ENCODE results near the gene HDGF. TPM values are rescaled to one million over a fixed set of nuclear protein-coding genes. Genes with fewer than 3 reads are reported as not detected.

HDGF gene
- total RNA-seq, 1 donor from 2014 or later = 61.6 TPM

DNA sequence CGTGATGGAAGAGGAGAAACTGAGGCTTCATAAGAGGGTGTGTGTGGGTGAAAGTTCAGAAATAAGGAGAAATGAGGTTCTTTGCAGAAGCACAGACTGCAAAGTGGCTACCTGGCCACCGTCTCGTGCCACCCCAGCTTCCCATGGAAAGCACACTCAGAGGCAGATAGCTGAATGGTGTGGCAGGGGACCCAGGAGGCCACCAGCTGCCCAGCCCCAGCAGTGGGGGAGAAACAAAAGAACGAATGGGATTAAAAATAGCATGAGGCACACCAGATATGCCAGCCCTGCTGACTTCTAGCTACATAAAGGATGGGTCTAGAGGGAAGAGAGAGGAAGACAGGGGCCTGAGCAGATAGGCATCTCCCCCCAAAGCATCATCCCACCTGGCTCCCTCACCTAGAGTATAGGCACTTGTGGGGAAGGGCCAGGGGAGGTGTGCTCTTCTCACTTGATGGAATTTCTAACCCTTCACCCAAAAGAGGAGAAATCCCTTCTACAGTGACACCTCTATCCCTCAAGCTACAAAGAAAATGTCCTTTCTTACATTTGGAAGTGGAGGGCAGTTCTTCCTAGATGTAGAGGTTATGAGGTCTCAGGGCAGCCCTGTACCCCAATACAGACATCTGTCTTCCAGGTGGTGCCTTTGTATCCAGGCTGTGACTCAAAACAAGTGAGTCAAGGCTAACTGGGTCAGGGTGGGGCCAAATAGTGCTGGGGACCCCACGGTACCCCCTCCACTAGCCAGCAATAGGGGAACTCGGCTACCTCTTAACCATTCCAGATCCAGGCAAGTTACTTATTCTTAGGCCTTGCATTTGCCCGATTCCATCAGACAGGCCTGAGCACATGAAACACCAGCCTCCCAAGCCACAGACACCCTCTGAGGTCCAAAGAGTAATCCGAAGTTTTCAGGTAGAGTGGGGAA is 3.5 kb downstream of the HDGF start:
- peaks cover 11 to 21% (median 17%) of the 10 kb centered on the region in 3 donors for H3K36me3 ChIP-seq (ENCODE audit: control insufficient read depth in 3 of 3, insufficient read depth in 3 of 3, low read length in 3 of 3)
- H3K27me3 ChIP-seq (ENCODE audit: control insufficient read depth in 3 of 3, insufficient read depth in 3 of 3, low read length in 3 of 3) = no peaks in the 10 kb centered on the region
- peak overlapping the region; percentile 86 to 96 (median 95) for H3K9ac ChIP-seq (ENCODE audit: low read depth in 1 of 3, low read length in 3 of 3)
- H3K4me3 ChIP-seq (ENCODE audit: low read length in 3 of 3) = peak overlapping the region; percentile 88 to 93 (median 89)
- peak overlapping the region; percentile 100 for H3K27ac ChIP-seq (ENCODE audit: low read depth, low read length)
- peaks cover 58 to 63% (median 61%) of the 10 kb centered on the region in 3 donors for H3K4me1 ChIP-seq (ENCODE audit: control insufficient read depth in 3 of 3, insufficient read depth in 3 of 3, low read length in 3 of 3)
- no peaks in the 10 kb centered on the region for H3K9me3 ChIP-seq (ENCODE audit: control insufficient read depth in 3 of 3, low read length in 3 of 3)

DNA sequence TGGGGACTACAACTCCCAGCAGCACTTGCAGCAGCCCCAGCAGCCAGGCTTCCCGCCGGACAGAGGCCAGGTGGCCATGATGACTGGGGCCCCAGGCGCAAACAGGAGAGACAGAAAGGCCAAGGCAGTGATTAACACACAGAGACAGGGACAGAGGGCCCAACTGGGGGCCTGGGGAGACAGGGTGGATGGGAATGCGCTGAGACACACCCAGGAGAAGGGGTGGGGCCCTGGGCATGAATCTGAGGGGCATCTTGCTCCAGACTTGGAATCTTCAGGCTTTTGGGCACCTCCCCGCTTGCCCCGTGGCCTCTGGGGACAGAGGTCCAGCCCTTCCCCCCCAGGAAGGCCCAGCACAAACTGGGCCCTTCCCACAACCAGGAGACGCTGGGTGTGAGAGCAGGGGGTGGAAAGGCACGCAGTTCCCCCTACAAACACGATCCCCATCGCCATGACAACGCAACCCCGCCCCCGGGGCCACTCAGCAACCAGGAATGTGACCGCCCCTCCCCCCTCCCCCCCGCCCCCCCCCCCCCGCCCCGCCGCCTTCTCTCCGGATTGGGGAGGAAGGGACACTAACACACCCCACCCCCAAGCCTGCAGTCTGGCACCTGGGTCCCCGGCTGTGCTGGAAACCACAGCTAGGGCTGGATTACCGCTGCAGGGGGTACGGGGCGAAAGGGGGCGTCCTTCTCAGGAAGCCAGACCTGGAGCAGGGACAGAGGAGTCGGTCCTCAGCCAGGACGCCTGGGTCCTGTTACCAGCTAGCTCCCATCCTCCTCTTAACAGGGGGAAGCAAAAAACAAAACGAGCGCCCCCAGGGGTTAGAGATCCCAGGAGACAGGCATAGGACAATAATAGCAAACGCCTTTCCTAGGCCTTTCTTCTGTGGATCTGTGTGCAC is 4.5 kb downstream of the HDGF start:
- H3K4me1 ChIP-seq (ENCODE audit: control insufficient read depth in 3 of 3, insufficient read depth in 3 of 3, low read length in 3 of 3) = peaks cover 50 to 59% (median 53%) of the 10 kb centered on the region in 3 donors
- H3K27me3 ChIP-seq (ENCODE audit: control insufficient read depth in 3 of 3, insufficient read depth in 3 of 3, low read length in 3 of 3) = no peaks in the 10 kb centered on the region
- H3K27ac ChIP-seq (ENCODE audit: low read depth, low read length) = peak overlapping the region; percentile 100
- no peaks in the 10 kb centered on the region for H3K9me3 ChIP-seq (ENCODE audit: control insufficient read depth in 3 of 3, low read length in 3 of 3)
- H3K4me3 ChIP-seq (ENCODE audit: low read length in 3 of 3) = peak overlapping the region; percentile 89 to 93 (median 92)
- peak overlapping the region; percentile 94 to 100 (median 96) for H3K9ac ChIP-seq (ENCODE audit: low read depth in 1 of 3, low read length in 3 of 3)
- H3K36me3 ChIP-seq (ENCODE audit: control insufficient read depth in 3 of 3, insufficient read depth in 3 of 3, low read length in 3 of 3) = peaks cover 19 to 31% (median 20%) of the 10 kb centered on the region in 3 donors

DNA sequence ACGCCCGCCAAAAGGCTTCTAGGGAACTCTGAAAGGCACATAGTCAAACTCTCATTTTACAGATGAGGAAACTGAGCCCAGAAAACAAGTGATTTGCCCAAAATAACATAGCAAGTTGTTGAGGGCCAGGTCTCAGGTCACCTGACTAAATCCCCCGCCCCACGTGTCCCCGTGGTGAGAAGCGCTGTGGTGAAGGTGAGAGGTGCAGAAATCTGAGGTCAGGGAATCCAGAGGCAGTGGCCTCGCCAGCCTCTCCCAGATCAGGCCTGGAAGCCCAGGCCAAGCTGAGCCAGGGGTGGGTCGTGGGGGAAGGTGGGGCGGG is 5.1 kb downstream of the HDGF start:
- Histone ChIP-seq H3K36me3 (ENCODE audit: control insufficient read depth in 3 of 3, insufficient read depth in 3 of 3, low read length in 3 of 3) (peaks cover 19 to 31% (median 22%) of the 10 kb centered on the region in 3 donors), H3K4me3 (ENCODE audit: low read length in 3 of 3) (peak overlapping the region; percentile 89 to 93 (median 92)), H3K9ac (ENCODE audit: low read depth in 1 of 3, low read length in 3 of 3) (peak overlapping the region in 2 of 3 donors; percentile 63 to 96), H3K27me3 (ENCODE audit: control insufficient read depth in 3 of 3, insufficient read depth in 3 of 3, low read length in 3 of 3) (no peaks in the 10 kb centered on the region), H3K9me3 (ENCODE audit: control insufficient read depth in 3 of 3, low read length in 3 of 3) (no peaks in the 10 kb centered on the region), H3K4me1 (ENCODE audit: control insufficient read depth in 3 of 3, insufficient read depth in 3 of 3, low read length in 3 of 3) (peaks cover 55 to 65% (median 59%) of the 10 kb centered on the region in 3 donors), H3K27ac (ENCODE audit: low read depth, low read length) (peak overlapping the region; percentile 100)

DNA sequence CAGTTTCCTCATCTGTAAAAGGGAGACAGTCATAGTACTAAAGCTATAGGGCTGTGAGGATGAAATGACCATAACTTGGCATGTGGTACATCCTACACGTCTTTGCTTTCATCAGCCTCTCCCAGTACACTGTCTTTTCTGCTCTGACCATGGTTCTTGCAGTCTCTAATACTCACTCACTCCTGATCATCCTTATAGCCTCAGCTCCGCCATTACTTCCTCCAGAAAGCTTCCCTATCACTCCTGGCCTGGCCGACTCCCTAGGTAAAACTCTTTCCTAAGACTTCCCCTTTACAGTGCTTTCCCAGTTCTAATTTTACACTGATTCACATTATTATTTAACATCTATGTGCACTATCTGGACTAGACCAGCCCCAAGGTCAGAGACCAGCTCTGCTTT is 5.6 kb downstream of the HDGF start:
- peaks cover 57 to 66% (median 60%) of the 10 kb centered on the region in 3 donors for H3K4me1 ChIP-seq (ENCODE audit: control insufficient read depth in 3 of 3, insufficient read depth in 3 of 3, low read length in 3 of 3)
- no peaks in the 10 kb centered on the region for H3K9me3 ChIP-seq (ENCODE audit: control insufficient read depth in 3 of 3, low read length in 3 of 3)
- peak overlapping the region; percentile 64 to 93 (median 89) for H3K4me3 ChIP-seq (ENCODE audit: low read length in 3 of 3)
- H3K27ac ChIP-seq (ENCODE audit: low read depth, low read length) = peak overlapping the region; percentile 100
- no peaks in the 10 kb centered on the region for H3K27me3 ChIP-seq (ENCODE audit: control insufficient read depth in 3 of 3, insufficient read depth in 3 of 3, low read length in 3 of 3)
- peaks cover 19 to 31% (median 22%) of the 10 kb centered on the region in 3 donors for H3K36me3 ChIP-seq (ENCODE audit: control insufficient read depth in 3 of 3, insufficient read depth in 3 of 3, low read length in 3 of 3)
- H3K9ac ChIP-seq (ENCODE audit: low read depth in 1 of 3, low read length in 3 of 3) = peak overlapping the region in 2 of 3 donors; percentile 63 to 96

DNA sequence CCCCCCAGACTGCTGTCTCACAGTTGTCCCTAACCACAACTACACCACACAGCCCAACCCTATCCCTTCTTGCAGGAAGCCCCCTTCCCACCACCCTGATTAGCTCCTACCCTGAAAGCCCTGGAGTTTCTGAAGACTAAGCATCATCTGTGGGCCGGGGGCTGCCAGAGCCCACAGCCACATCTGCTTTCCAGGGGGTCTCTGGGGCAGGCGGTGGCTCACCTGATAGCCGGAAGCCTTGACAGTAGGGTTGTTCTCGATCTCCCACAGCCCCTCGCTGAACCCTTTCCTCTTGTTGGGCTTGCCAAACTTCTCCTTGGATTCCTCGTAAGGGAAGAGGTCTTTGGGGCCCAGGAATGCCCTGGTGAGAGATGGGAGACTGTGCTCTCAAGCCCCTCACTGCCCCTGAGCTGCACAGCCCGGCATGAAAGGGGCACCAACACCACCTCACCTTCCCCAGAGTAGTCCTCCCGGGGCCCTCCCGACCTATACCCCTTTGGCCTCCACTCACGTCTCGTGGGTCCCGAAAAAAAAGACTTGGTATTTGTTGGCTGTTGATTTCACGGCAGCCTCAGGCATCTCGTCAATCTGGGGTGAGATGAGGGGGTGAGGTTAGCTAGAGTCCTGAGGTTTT is 6.6 kb downstream of the HDGF start:
- peaks cover 56 to 65% (median 59%) of the 10 kb centered on the region in 3 donors for H3K4me1 ChIP-seq (ENCODE audit: control insufficient read depth in 3 of 3, insufficient read depth in 3 of 3, low read length in 3 of 3)
- no peaks in the 10 kb centered on the region for H3K27me3 ChIP-seq (ENCODE audit: control insufficient read depth in 3 of 3, insufficient read depth in 3 of 3, low read length in 3 of 3)
- no peaks in the 10 kb centered on the region for H3K9me3 ChIP-seq (ENCODE audit: control insufficient read depth in 3 of 3, low read length in 3 of 3)
- H3K9ac ChIP-seq (ENCODE audit: low read depth in 1 of 3, low read length in 3 of 3) = peak overlapping the region in 2 of 3 donors; percentile 43 to 96
- H3K4me3 ChIP-seq (ENCODE audit: low read length in 3 of 3) = no peak overlapping the region
- peak overlapping the region; percentile 100 for H3K27ac ChIP-seq (ENCODE audit: low read depth, low read length)
- H3K36me3 ChIP-seq (ENCODE audit: control insufficient read depth in 3 of 3, insufficient read depth in 3 of 3, low read length in 3 of 3) = peaks cover 19 to 31% (median 22%) of the 10 kb centered on the region in 3 donors

DNA sequence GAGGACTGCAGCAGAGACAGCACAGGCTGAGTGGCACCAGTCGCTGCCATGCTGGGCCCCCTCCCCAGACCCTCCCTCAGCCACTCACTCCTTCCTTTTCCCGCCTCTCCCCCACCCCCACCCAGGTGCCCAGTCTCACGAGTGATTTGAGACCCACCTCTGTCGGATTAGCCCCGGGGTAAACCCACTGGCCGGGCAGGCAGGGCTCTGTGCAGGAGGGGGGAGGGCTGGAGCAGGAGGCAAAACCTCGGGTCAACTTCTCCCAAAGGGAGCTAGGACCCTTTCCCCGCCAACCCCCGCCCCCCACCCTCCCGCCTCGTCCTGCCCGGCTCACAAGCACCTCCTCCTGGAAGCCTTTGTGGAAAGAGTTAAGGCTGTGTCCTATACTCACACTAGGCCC is 7.1 kb downstream of the HDGF start:
- Histone ChIP-seq H3K4me3 (ENCODE audit: low read length in 3 of 3) (no peak overlapping the region), H3K9ac (ENCODE audit: low read depth in 1 of 3, low read length in 3 of 3) (peak overlapping the region in 1 of 3 donors; percentile 43), H3K9me3 (ENCODE audit: control insufficient read depth in 3 of 3, low read length in 3 of 3) (no peaks in the 10 kb centered on the region), H3K36me3 (ENCODE audit: control insufficient read depth in 3 of 3, insufficient read depth in 3 of 3, low read length in 3 of 3) (peaks cover 19 to 27% (median 22%) of the 10 kb centered on the region in 3 donors), H3K4me1 (ENCODE audit: control insufficient read depth in 3 of 3, insufficient read depth in 3 of 3, low read length in 3 of 3) (peaks cover 52 to 64% (median 55%) of the 10 kb centered on the region in 3 donors), H3K27ac (ENCODE audit: low read depth, low read length) (no peak overlapping the region), H3K27me3 (ENCODE audit: control insufficient read depth in 3 of 3, insufficient read depth in 3 of 3, low read length in 3 of 3) (no peaks in the 10 kb centered on the region)

DNA sequence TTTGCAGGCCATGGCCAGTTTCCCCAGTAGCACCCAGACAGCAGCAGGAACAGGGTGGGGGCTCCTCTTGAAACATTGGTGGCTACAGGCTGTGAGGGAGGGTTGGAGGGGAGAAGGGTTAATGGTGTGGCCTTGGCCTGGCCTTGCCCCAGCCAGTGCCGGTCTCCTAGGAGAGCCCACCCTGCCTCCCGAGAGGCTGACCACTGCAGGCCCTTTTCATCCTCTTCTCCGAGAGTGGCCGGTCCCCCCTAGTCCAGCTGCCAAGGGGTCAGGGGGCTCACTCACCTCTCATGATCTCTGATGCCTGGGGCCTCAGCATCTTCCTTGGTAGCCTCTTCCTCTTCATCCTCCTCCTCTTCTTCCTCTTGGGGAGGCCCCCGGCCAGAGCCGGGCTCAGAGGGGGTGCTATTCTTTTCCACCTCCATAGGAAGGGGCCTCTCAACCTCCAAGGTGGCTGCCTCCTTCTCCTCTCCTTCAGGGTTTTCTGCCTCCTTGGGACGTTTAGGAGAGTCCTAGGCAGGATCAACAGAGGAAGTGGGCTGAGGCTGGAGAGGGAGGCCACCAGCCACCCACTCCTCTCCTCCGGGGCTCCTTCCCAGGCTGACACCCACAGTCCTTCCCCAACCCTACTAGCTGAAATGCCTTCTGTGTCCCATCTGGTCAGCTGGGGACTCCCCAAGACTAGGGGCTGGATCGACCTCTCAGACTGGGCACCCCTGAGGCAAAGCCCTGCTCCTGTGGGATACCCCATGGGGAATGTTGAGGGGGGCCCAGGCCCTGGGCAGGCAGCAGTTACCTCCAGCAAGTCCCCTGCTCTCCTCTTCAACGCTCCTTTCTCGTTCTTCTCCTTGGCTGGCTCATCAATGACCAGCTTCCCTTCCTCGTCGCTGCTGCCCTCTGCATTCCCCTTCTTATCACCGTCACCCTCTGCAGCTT is 7.8 kb downstream of the HDGF start:
- Histone ChIP-seq H3K27ac (ENCODE audit: low read depth, low read length) (no peak overlapping the region), H3K4me1 (ENCODE audit: control insufficient read depth in 3 of 3, insufficient read depth in 3 of 3, low read length in 3 of 3) (peaks cover 45 to 60% (median 48%) of the 10 kb centered on the region in 3 donors), H3K9ac (ENCODE audit: low read depth in 1 of 3, low read length in 3 of 3) (no peak overlapping the region), H3K9me3 (ENCODE audit: control insufficient read depth in 3 of 3, low read length in 3 of 3) (no peaks in the 10 kb centered on the region), H3K27me3 (ENCODE audit: control insufficient read depth in 3 of 3, insufficient read depth in 3 of 3, low read length in 3 of 3) (no peaks in the 10 kb centered on the region), H3K36me3 (ENCODE audit: control insufficient read depth in 3 of 3, insufficient read depth in 3 of 3, low read length in 3 of 3) (peaks cover 19 to 27% (median 22%) of the 10 kb centered on the region in 3 donors), H3K4me3 (ENCODE audit: low read length in 3 of 3) (no peak overlapping the region)

DNA sequence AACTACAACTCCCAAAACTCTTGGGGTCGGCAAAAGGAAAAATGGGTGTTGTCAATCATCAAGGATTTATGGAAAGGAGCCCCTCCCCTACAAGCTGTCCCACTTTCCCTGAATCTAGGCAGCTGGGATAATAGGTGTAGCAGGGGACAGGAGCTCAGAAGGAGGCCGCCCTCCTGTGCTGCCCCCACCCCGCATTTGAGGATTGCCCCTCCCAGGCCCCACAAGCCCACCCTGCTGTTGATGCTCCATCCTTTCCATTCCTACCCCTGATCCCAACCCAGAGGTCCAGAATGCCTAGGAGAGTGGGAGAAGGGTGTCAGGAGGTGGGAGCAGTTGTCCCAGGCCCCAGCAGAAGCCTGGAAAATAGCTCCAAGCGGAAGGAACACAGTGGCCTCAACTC is 8.7 kb downstream of the HDGF start:
- H3K4me1 ChIP-seq (ENCODE audit: control insufficient read depth in 3 of 3, insufficient read depth in 3 of 3, low read length in 3 of 3) = peaks cover 36 to 52% (median 40%) of the 10 kb centered on the region in 3 donors
- H3K4me3 ChIP-seq (ENCODE audit: low read length in 3 of 3) = no peak overlapping the region
- H3K27ac ChIP-seq (ENCODE audit: low read depth, low read length) = no peak overlapping the region
- H3K9me3 ChIP-seq (ENCODE audit: control insufficient read depth in 3 of 3, low read length in 3 of 3) = no peaks in the 10 kb centered on the region
- H3K9ac ChIP-seq (ENCODE audit: low read depth in 1 of 3, low read length in 3 of 3) = no peak overlapping the region
- no peaks in the 10 kb centered on the region for H3K27me3 ChIP-seq (ENCODE audit: control insufficient read depth in 3 of 3, insufficient read depth in 3 of 3, low read length in 3 of 3)
- peaks cover 26 to 30% (median 27%) of the 10 kb centered on the region in 3 donors for H3K36me3 ChIP-seq (ENCODE audit: control insufficient read depth in 3 of 3, insufficient read depth in 3 of 3, low read length in 3 of 3)

All from skeletal muscle tissue (tissue), 4 donors.